WTC11 (cell line): Measurements from ENCODE around the gene ZNF200. TPM values are rescaled to one million over a fixed set of nuclear protein-coding genes. Genes with fewer than 3 reads are reported as not detected.

Experiments used
- CREM ChIP-seq: sonication (generic); formaldehyde crosslinking; IDR thresholded peaks from 2 replicates; pipeline ENCODE4 v1.8.1; 2022; ENCODE audit warnings: mild to moderate bottlenecking, missing genetic modification reagents, moderate library complexity
- ESRRA ChIP-seq: sonication (generic); formaldehyde crosslinking; IDR thresholded peaks from 2 replicates; pipeline ENCODE4 v1.8.1; 2022; ENCODE audit warnings: mild to moderate bottlenecking, missing genetic modification reagents, borderline replicate concordance
- FOXJ3 ChIP-seq: sonication (generic); formaldehyde crosslinking; IDR thresholded peaks from 2 replicates; pipeline ENCODE4 v1.9.0; 2021; ENCODE audit warnings: missing genetic modification reagents, mild to moderate bottlenecking, borderline replicate concordance
- FOXK1 ChIP-seq: sonication (generic); formaldehyde crosslinking; IDR thresholded peaks from 2 replicates; pipeline ENCODE4 v1.8.0; 2022; ENCODE audit warnings: mild to moderate bottlenecking, moderate library complexity, missing genetic modification reagents
- HMGA2 ChIP-seq: fragments of 250-450 bp; sonication (Bioruptor Pico); IDR thresholded peaks from 2 replicates; pipeline ENCODE4 v1.4.0; 2021; ENCODE audit warnings: mild to moderate bottlenecking, moderate library complexity
- NFATC4 ChIP-seq: fragments of 250-450 bp; sonication (Bioruptor Pico); IDR thresholded peaks from 2 replicates; pipeline ENCODE4 v1.9.0; 2021; ENCODE audit warnings: mild to moderate bottlenecking
- NFE2L1 ChIP-seq: sonication (generic); formaldehyde crosslinking; IDR thresholded peaks from 2 replicates; pipeline ENCODE4 v1.8.1; 2023; ENCODE audit warnings: missing genetic modification reagents
- NR1H2 ChIP-seq: sonication (generic); formaldehyde crosslinking; IDR thresholded peaks from 2 replicates; pipeline ENCODE4 v1.9.0; 2021; ENCODE audit warnings: mild to moderate bottlenecking, moderate library complexity, missing genetic modification reagents
- RELA ChIP-seq: sonication (generic); formaldehyde crosslinking; IDR thresholded peaks from 2 replicates; pipeline ENCODE4 v1.8.1; 2022; ENCODE audit warnings: missing genetic modification reagents, mild to moderate bottlenecking, borderline replicate concordance
- SP1 ChIP-seq: sonication (generic); formaldehyde crosslinking; conservative IDR thresholded peaks from 2 replicates; pipeline ENCODE4 v1.8.1; 2022; ENCODE audit warnings: missing genetic modification reagents
- TCF7 ChIP-seq: sonication (generic); formaldehyde crosslinking; IDR thresholded peaks from 2 replicates; pipeline ENCODE4 v1.8.0; 2022; ENCODE audit warnings: mild to moderate bottlenecking, low read depth, missing genetic modification reagents, moderate library complexity
- TEAD1 ChIP-seq: sonication (generic); formaldehyde crosslinking; IDR thresholded peaks from 2 replicates; pipeline ENCODE4 v1.8.0; 2022; ENCODE audit warnings: mild to moderate bottlenecking, missing genetic modification reagents
- TP53 ChIP-seq: sonication (generic); formaldehyde crosslinking; IDR thresholded peaks from 2 replicates; pipeline ENCODE4 v1.8.1; 2023; ENCODE audit warnings: mild to moderate bottlenecking, missing genetic modification reagents
- ZNF138 ChIP-seq: sonication (generic); formaldehyde crosslinking; conservative IDR thresholded peaks from 2 replicates; pipeline ENCODE4 v1.8.1; 2022; ENCODE audit warnings: mild to moderate bottlenecking, moderate library complexity, missing genetic modification reagents
- ZNF219 ChIP-seq: sonication (generic); formaldehyde crosslinking; IDR thresholded peaks from 2 replicates; pipeline ENCODE4 v1.8.0; 2023; ENCODE audit warnings: missing genetic modification reagents, mild to moderate bottlenecking, borderline replicate concordance
- ZNF671 ChIP-seq: fragments of 250-450 bp; sonication (Bioruptor Pico); IDR thresholded peaks from 2 replicates; pipeline ENCODE4 v1.8.0; 2021; ENCODE audit warnings: mild to moderate bottlenecking
- total RNA-seq: library from RNA; stranded (reverse); gene quantifications from 3 replicates; pipeline ENCODE4 v1.2.3, GENCODE V29; 2021
- TF ChIP-seq, protein P1 (sequence below): sonication (generic); formaldehyde crosslinking; IDR thresholded peaks from 2 replicates; pipeline ENCODE4 v1.8.1; 2023; ENCODE audit warnings: mild to moderate bottlenecking, missing genetic modification reagents
- TF ChIP-seq, protein P2 (sequence below): sonication (generic); formaldehyde crosslinking; IDR thresholded peaks from 2 replicates; pipeline ENCODE4 v1.8.1; 2023; ENCODE audit warnings: mild to moderate bottlenecking, missing genetic modification reagents, moderate library complexity
- TF ChIP-seq, protein P3 (sequence below): sonication (generic); formaldehyde crosslinking; IDR thresholded peaks from 2 replicates; pipeline ENCODE4 v1.8.1; 2022; ENCODE audit warnings: mild to moderate bottlenecking, missing genetic modification reagents, moderate library complexity, borderline replicate concordance
- TF ChIP-seq, protein P4 (sequence below): fragments of 250-450 bp; sonication (Bioruptor Pico); IDR thresholded peaks from 2 replicates; pipeline ENCODE4 v1.8.0; 2021; ENCODE audit warnings: mild to moderate bottlenecking
- TF ChIP-seq, protein P5 (sequence below): fragments of 250-450 bp; sonication (Bioruptor Pico); IDR thresholded peaks from 2 replicates; pipeline ENCODE4 v1.9.0; 2021; ENCODE audit warnings: mild to moderate bottlenecking
- TF ChIP-seq, protein P6 (sequence below): sonication (generic); formaldehyde crosslinking; IDR thresholded peaks from 2 replicates; pipeline ENCODE4 v1.8.1; 2022; ENCODE audit warnings: missing genetic modification reagents, borderline replicate concordance
- TF ChIP-seq, protein P7 (sequence below): sonication (generic); formaldehyde crosslinking; IDR thresholded peaks from 2 replicates; pipeline ENCODE4 v1.8.0; 2022; ENCODE audit warnings: mild to moderate bottlenecking, missing genetic modification reagents

ZNF200 gene
- total RNA-seq, 1 experiment from 2014 or later: 9.7 TPM

DNA sequence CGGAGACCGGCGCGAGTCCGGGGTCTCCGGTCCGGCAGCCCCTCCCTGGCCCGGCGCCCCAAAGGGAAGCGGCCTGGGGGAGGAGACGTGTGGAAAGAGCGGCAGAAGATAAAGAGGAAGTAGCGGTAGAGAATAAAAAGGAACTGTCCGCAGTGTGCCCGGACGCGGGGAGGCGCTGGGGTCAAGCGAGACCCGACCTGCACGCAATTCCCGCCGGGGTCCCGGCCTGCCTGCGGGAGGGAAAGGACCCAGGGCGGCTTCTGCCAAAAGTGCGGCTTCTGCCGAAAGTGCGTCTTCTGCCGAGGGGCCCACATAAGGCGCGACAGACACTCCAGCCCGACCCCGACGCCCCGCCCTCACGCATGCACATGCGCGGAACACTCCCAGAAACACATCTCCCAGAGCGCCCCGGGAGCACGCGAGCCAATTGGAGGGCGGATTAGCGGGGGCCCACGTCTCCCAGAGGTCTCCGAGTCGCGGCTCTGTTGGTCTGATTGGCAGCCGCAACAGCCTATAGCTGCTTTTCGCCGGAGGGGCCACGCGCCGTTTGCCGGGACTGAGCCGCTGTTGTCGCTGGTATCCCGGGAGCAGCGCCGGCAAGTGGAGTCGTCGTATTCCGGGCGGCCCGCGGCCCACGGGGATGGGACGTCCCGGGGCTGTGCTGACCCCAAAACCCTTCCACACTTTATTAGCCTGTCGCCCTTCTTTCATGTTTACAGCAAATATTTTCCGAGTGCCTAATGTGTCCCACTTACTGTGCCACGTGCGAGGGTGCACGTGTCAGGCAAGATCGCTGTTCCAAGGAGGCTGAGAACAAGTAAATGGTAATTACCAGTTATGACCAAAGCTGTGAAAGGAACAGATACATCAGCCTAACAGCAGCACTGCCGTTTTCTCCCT is 29.4 kb upstream of the ZNF200 start (continued):
- TF ChIP-seq, protein P1, sequence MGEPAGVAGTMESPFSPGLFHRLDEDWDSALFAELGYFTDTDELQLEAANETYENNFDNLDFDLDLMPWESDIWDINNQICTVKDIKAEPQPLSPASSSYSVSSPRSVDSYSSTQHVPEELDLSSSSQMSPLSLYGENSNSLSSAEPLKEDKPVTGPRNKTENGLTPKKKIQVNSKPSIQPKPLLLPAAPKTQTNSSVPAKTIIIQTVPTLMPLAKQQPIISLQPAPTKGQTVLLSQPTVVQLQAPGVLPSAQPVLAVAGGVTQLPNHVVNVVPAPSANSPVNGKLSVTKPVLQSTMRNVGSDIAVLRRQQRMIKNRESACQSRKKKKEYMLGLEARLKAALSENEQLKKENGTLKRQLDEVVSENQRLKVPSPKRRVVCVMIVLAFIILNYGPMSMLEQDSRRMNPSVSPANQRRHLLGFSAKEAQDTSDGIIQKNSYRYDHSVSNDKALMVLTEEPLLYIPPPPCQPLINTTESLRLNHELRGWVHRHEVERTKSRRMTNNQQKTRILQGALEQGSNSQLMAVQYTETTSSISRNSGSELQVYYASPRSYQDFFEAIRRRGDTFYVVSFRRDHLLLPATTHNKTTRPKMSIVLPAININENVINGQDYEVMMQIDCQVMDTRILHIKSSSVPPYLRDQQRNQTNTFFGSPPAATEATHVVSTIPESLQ (CRISPR knock-in tag): no peak
- 0 out of 2 replicates have a peak, but pooled peaks have one; percentile 55 for TF ChIP-seq FOXJ3 (CRISPR knock-in tag)
- peak; percentile 74; the same call in 1 of the 2 replicates for TF ChIP-seq TP53 (CRISPR knock-in tag)
- TF ChIP-seq, protein P2, sequence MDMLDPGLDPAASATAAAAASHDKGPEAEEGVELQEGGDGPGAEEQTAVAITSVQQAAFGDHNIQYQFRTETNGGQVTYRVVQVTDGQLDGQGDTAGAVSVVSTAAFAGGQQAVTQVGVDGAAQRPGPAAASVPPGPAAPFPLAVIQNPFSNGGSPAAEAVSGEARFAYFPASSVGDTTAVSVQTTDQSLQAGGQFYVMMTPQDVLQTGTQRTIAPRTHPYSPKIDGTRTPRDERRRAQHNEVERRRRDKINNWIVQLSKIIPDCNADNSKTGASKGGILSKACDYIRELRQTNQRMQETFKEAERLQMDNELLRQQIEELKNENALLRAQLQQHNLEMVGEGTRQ: peak; percentile 70; the same call in 1 of the 2 replicates
- no peak; the same call in 1 of the 2 replicates for TF ChIP-seq ZNF138 (CRISPR knock-in tag)
- peak; percentile 87 for TF ChIP-seq FOXK1 (CRISPR knock-in tag)
- peak; percentile 57; the same call in 1 of the 2 replicates for TF ChIP-seq SP1 (CRISPR knock-in tag)
- peak; percentile 71; the same call in 1 of the 2 replicates for TF ChIP-seq NR1H2 (CRISPR knock-in tag)
- TF ChIP-seq CREM (CRISPR knock-in tag): peak; percentile 58; the same call in 1 of the 2 replicates
- TF ChIP-seq, protein P3, sequence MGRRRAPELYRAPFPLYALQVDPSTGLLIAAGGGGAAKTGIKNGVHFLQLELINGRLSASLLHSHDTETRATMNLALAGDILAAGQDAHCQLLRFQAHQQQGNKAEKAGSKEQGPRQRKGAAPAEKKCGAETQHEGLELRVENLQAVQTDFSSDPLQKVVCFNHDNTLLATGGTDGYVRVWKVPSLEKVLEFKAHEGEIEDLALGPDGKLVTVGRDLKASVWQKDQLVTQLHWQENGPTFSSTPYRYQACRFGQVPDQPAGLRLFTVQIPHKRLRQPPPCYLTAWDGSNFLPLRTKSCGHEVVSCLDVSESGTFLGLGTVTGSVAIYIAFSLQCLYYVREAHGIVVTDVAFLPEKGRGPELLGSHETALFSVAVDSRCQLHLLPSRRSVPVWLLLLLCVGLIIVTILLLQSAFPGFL: no peak
- TF ChIP-seq ESRRA (CRISPR knock-in tag): peak; percentile 85; the same call in 1 of the 2 replicates
- TF ChIP-seq TCF7 (CRISPR knock-in tag): no peak
- TF ChIP-seq, protein P4, sequence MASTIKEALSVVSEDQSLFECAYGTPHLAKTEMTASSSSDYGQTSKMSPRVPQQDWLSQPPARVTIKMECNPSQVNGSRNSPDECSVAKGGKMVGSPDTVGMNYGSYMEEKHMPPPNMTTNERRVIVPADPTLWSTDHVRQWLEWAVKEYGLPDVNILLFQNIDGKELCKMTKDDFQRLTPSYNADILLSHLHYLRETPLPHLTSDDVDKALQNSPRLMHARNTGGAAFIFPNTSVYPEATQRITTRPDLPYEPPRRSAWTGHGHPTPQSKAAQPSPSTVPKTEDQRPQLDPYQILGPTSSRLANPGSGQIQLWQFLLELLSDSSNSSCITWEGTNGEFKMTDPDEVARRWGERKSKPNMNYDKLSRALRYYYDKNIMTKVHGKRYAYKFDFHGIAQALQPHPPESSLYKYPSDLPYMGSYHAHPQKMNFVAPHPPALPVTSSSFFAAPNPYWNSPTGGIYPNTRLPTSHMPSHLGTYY: no peak
- TF ChIP-seq NFE2L1 (CRISPR knock-in tag): no peak
- TF ChIP-seq ZNF671 (CRISPR knock-in tag): no peak
- TF ChIP-seq TEAD1 (CRISPR knock-in tag): peak; percentile 90
- peak; percentile 70; the same call in 1 of the 2 replicates for TF ChIP-seq ZNF219
- TF ChIP-seq RELA: 0 out of 2 replicates have a peak, but pooled peaks have one; percentile 51
- no peak for TF ChIP-seq HMGA2 (CRISPR knock-in tag)
- no peak for TF ChIP-seq NFATC4
- TF ChIP-seq, protein P5, sequence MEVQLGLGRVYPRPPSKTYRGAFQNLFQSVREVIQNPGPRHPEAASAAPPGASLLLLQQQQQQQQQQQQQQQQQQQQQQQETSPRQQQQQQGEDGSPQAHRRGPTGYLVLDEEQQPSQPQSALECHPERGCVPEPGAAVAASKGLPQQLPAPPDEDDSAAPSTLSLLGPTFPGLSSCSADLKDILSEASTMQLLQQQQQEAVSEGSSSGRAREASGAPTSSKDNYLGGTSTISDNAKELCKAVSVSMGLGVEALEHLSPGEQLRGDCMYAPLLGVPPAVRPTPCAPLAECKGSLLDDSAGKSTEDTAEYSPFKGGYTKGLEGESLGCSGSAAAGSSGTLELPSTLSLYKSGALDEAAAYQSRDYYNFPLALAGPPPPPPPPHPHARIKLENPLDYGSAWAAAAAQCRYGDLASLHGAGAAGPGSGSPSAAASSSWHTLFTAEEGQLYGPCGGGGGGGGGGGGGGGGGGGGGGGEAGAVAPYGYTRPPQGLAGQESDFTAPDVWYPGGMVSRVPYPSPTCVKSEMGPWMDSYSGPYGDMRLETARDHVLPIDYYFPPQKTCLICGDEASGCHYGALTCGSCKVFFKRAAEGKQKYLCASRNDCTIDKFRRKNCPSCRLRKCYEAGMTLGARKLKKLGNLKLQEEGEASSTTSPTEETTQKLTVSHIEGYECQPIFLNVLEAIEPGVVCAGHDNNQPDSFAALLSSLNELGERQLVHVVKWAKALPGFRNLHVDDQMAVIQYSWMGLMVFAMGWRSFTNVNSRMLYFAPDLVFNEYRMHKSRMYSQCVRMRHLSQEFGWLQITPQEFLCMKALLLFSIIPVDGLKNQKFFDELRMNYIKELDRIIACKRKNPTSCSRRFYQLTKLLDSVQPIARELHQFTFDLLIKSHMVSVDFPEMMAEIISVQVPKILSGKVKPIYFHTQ: no peak
- TF ChIP-seq, protein P6, sequence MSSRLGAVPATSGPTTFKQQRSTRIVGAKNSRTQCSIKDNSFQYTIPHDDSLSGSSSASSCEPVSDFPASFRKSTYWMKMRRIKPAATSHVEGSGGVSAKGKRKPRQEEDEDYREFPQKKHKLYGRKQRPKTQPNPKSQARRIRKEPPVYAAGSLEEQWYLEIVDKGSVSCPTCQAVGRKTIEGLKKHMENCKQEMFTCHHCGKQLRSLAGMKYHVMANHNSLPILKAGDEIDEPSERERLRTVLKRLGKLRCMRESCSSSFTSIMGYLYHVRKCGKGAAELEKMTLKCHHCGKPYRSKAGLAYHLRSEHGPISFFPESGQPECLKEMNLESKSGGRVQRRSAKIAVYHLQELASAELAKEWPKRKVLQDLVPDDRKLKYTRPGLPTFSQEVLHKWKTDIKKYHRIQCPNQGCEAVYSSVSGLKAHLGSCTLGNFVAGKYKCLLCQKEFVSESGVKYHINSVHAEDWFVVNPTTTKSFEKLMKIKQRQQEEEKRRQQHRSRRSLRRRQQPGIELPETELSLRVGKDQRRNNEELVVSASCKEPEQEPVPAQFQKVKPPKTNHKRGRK: no peak
- TF ChIP-seq, protein P7, sequence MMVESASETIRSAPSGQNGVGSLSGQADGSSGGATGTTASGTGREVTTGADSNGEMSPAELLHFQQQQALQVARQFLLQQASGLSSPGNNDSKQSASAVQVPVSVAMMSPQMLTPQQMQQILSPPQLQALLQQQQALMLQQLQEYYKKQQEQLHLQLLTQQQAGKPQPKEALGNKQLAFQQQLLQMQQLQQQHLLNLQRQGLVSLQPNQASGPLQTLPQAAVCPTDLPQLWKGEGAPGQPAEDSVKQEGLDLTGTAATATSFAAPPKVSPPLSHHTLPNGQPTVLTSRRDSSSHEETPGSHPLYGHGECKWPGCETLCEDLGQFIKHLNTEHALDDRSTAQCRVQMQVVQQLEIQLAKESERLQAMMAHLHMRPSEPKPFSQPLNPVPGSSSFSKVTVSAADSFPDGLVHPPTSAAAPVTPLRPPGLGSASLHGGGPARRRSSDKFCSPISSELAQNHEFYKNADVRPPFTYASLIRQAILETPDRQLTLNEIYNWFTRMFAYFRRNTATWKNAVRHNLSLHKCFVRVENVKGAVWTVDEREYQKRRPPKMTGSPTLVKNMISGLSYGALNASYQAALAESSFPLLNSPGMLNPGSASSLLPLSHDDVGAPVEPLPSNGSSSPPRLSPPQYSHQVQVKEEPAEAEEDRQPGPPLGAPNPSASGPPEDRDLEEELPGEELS: peak; percentile 85
